Endothelial cell (in vitro differentiated cells): ENCODE measurements around the gene CTTNBP2. TPM values are rescaled to one million over a fixed set of nuclear protein-coding genes. Genes with fewer than 3 reads are reported as not detected.

ENCODE experiments used
- DNase-seq: peaks from one replicate; pipeline ENCODE4 v3.0.0; 2021; ENCODE audit warnings: low spot score
- H3K27ac Mint-ChIP-seq: one replicate; pipeline ENCODE4 v1.8.0; 2021; ENCODE audit warnings: mixed read lengths, inconsistent platforms; ENCODE audit not compliant: unreplicated experiment
- H3K27me3 Mint-ChIP-seq: one replicate; pipeline ENCODE4 v1.8.0; 2021; ENCODE audit warnings: mild to moderate bottlenecking, moderate library complexity, mixed read lengths, inconsistent platforms; ENCODE audit not compliant: unreplicated experiment
- H3K36me3 Mint-ChIP-seq: one replicate; pipeline ENCODE4 v1.8.0; 2021; ENCODE audit warnings: mild to moderate bottlenecking, low read depth, mixed read lengths, inconsistent platforms; ENCODE audit not compliant: unreplicated experiment
- H3K4me1 Mint-ChIP-seq: one replicate; pipeline ENCODE4 v1.8.0; 2021; ENCODE audit warnings: mild to moderate bottlenecking, mixed read lengths, inconsistent platforms; ENCODE audit not compliant: unreplicated experiment
- H3K4me3 Mint-ChIP-seq: one replicate; pipeline ENCODE4 v1.8.0; 2021; ENCODE audit warnings: mild to moderate bottlenecking, mixed read lengths, inconsistent platforms; ENCODE audit not compliant: unreplicated experiment
- H3K9me3 Mint-ChIP-seq: one replicate; pipeline ENCODE4 v1.8.0; 2021; ENCODE audit warnings: mixed read lengths, inconsistent platforms; ENCODE audit not compliant: unreplicated experiment
- CTCF ChIP-seq: fragments of 200-600 bp; sonication (generic); IDR thresholded peaks from one replicate; pipeline ENCODE4 v1.5.0; 2021; ENCODE audit warnings: antibody characterized with exemption; ENCODE audit not compliant: unreplicated experiment
- long read RNA-seq: library from polyadenylated mRNA; unstranded; transcript quantifications from one replicate; pipeline ENCODE4 v2.0.0, GENCODE V29; 2020; ENCODE audit not compliant: unreplicated experiment
- total RNA-seq: library from RNA; stranded (reverse); fragmentation: NEBNext Ultra II Directional; extraction: Animal tissue kit (Norgen Biotek cat#: 25700); gene quantifications from one replicate; pipeline ENCODE4 v1.2.1, GENCODE V29; 2021; ENCODE audit not compliant: unreplicated experiment

Gene CTTNBP2
- 24.4 TPM for total RNA-seq
- long read RNA-seq, result 0 reads

GRCh38 chr7:117873310-117874190 lies at the start of gene CTTNBP2:
Gene CTTNBP2, minus strand, starts transcription at chr7:117873441. Its CDS starts 26 bp downstream, at chr7:117873415.
- Mint-ChIP-seq H3K36me3 (no peaks in the 10 kb centered on the region), H3K4me3 (peak within 1 kb of the TSS; percentile 96), H3K27me3 (peaks cover 13% of the 10 kb centered on the region), H3K27ac (peak within 1 kb of the TSS; percentile 65), H3K9me3 (no peaks in the 10 kb centered on the region), H3K4me1 (peaks cover 29% of the 10 kb centered on the region)
- TF ChIP-seq CTCF, result no peak
- DNase-seq, result peak; percentile 67

GRCh38 chr7:117916309-117916708 lies 43.1 kb upstream of the CTTNBP2 start:
- Mint-ChIP-seq H3K36me3 (no peaks in the 10 kb centered on the region), H3K9me3 (no peaks in the 10 kb centered on the region), H3K27ac (no peak overlapping the region), H3K4me1 (no peaks in the 10 kb centered on the region), H3K4me3 (no peak overlapping the region), H3K27me3 (no peaks in the 10 kb centered on the region)
- TF ChIP-seq CTCF, result no peak
- DNase-seq, result no peak

- Mint-ChIP-seq H3K4me1 (no peaks in the 10 kb centered on the region), H3K4me3 (no peak overlapping the region), H3K36me3 (no peaks in the 10 kb centered on the region), H3K27ac (no peak overlapping the region), H3K9me3 (no peaks in the 10 kb centered on the region), H3K27me3 (peaks cover 2% of the 10 kb centered on the region)
- no peak for DNase-seq
- no peak for TF ChIP-seq CTCF
Measured at GRCh38 chr7:117912421-117912820, 39.2 kb upstream of the CTTNBP2 start.

GRCh38 chr7:117908031-117908795 lies 35.0 kb upstream of the CTTNBP2 start:
- peaks cover 2% of the 10 kb centered on the region for H3K27me3 Mint-ChIP-seq
- no peaks in the 10 kb centered on the region for H3K4me1 Mint-ChIP-seq
- H3K27ac Mint-ChIP-seq, result no peak overlapping the region
- H3K4me3 Mint-ChIP-seq, result no peak overlapping the region
- DNase-seq, result no peak
- TF ChIP-seq CTCF, result no peak
- H3K9me3 Mint-ChIP-seq, result no peaks in the 10 kb centered on the region
- no peaks in the 10 kb centered on the region for H3K36me3 Mint-ChIP-seq
